Fibroblast of mammary gland (primary cell): Measurements from ENCODE around the gene DIDO1.
"Not testable (repeated sequence)": the region's sequence is repeated elsewhere in the genome, so short reads cannot be mapped to it uniquely, and the experiment has no call there.

Experiments used
- DNase-seq: peaks from one replicate; pipeline ENCODE4 v3.0.0-alpha.2; 2010; ENCODE audit warnings: low read depth
- H3K4me3 ChIP-seq: 2 replicates; pipeline ENCODE4 v1.5.1; 2011; ENCODE audit warnings: low read depth, mild to moderate bottlenecking, low read length, moderate library complexity; ENCODE audit not compliant: control insufficient read depth
- TF ChIP-seq, protein P1 (sequence below): conservative IDR thresholded peaks from 2 replicates; pipeline ENCODE4 v1.5.1; 2011; ENCODE audit warnings: low read depth, low read length, inconsistent platforms; ENCODE audit not compliant: control insufficient read depth, insufficient read depth

Gene DIDO1

DNA sequence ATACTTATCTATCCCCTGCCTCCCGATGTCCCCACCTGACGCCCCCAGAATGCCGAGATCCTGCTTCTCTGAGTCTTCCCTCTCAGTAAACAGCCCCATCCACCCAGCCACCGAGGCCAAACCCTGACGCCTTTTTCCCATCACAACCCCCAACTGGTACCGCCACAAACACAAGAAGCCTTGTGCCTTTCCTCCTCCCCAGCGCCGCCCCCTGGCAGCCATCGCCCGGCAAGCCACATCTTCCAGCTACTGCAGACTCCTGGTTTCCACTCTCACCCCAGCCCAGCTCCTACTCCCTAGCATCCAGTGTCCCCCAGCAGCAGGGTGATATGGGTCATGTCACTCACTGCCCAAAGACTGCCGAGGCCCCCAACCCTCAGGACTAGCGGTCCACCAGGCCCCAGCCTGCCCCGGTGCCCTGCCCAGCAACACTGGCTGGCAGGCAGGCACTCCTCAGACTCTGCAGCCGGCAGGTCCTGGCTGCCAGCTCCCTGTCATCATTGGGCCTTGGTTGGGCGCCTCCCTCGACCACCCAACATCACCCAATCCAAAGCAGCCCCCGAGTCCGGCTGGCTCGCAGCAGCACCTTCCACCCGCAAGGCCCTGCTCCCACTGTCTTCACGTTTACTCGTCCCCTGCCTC is 75.9 kb downstream of the DIDO1 start:
- H3K4me3 ChIP-seq = no peak overlapping the region
- TF ChIP-seq, protein P1, sequence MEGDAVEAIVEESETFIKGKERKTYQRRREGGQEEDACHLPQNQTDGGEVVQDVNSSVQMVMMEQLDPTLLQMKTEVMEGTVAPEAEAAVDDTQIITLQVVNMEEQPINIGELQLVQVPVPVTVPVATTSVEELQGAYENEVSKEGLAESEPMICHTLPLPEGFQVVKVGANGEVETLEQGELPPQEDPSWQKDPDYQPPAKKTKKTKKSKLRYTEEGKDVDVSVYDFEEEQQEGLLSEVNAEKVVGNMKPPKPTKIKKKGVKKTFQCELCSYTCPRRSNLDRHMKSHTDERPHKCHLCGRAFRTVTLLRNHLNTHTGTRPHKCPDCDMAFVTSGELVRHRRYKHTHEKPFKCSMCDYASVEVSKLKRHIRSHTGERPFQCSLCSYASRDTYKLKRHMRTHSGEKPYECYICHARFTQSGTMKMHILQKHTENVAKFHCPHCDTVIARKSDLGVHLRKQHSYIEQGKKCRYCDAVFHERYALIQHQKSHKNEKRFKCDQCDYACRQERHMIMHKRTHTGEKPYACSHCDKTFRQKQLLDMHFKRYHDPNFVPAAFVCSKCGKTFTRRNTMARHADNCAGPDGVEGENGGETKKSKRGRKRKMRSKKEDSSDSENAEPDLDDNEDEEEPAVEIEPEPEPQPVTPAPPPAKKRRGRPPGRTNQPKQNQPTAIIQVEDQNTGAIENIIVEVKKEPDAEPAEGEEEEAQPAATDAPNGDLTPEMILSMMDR = no peak
- DNase-seq = no peak

DNA sequence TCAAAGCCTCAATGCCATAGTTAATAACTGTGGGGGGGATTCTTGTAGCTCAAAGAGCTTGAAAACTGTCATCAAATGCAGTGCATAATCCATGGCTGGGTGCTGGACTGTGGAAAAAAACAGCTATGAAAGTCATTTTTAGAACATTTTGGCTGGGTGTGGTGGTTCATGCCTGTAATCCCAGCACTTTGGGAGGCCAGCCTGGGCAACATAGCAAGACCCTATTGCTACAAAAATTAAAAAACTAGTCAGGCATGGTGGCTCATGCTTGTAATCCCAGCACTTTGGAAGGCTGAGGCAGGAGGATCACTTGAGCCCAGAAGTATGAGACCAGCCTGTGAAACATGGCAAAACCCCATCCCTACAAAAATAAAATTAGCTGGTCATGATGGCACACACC is 76.9 kb downstream of the DIDO1 start:
- TF ChIP-seq, protein P1 = no peak
- no peak for DNase-seq
- H3K4me3 ChIP-seq = no peak overlapping the region

DNA sequence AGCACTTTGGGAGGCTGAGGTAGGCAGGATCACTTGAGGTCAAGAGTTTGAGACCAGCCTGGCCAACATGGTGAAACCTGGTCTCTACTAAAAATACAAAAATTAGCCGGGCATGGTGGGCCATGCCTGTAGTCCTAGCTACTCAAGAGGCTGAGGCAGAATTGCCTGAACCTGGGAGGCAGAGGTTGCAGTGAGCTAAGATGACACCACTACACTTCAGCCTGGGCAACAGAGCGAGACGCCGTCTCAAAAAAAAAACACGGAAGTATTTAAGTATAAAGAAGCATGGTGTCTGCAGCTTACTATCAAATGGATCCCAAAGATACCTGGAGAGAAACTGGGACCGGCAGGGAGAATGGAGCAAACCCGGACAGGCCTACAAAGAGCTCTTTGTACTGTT is 77.4 kb downstream of the DIDO1 start:
- not testable (repeated sequence) for H3K4me3 ChIP-seq, DNase-seq

DNA sequence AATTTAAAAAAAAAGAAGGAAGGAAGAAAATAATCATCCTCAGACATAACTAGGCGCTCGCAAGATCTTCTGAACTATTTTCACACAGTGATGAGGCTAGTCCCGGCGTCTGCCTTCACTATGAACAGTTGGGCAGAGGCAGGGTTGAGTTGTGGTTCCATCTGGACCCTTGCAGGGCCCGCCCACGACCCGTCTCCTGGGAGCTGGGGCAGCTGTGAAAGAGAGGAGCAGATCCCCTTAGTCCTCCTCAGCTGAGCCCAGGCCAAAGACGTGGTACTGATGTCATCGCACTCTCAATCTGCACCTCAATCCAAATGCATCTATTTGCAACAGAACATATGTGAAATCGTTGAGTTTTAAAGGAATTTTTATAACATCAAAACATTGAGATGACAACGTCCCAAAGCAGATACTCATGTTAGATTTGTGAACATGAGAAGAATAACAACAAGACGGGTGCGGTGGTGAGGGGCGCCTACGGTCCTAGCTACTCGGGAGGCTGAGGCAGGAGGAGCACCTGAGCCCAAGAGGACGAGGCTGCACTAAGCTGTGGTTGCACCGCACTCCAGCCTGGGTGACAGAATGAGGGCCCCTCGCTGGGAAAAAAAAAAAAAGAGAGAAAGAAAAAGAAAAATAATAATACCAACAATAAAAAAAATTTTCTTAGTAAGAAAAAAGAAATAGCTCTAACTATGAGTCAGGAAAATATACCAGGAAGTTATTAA is 80.0 kb downstream of the DIDO1 start:
- peak; percentile 76 for DNase-seq
- TF ChIP-seq, protein P1 = no peak
- H3K4me3 ChIP-seq = no peak overlapping the region

DNA sequence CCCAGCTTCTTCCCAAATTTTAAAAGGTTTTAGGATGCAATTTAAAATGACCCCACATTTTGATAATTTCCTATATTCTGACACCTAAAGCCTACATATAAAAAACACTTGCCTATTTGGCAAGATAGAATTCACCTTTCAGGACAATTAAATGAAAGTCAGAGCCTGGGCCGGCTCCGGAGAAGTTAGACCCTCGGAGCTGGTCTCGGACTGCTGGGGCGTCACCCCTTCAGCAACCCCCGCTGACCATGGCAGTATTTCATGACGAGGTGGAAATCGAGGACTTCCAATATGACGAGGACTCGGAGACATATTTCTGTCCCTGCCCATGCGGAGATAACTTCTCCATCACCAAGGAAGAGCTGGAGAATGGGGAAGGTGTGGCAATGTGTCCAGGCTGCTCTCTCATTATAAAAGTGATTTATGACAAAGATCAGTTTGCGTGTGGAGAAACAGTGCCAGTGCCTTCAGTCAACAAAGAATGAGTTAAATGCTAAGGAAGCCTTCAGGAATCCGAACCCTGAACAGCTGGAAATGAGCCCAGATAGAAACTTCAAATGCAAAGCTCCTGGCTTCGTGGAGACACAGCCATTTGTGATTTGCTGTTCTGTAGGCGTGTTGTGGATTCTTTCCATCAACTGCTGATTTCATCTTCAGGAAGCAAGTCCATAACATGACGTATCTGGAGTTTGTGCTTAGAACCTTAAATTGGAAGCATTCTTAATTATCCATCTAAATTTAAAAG is 80.7 kb downstream of the DIDO1 start:
- peak; percentile 76 for DNase-seq
- TF ChIP-seq, protein P1 = no peak
- H3K4me3 ChIP-seq = no peak overlapping the region

DNA sequence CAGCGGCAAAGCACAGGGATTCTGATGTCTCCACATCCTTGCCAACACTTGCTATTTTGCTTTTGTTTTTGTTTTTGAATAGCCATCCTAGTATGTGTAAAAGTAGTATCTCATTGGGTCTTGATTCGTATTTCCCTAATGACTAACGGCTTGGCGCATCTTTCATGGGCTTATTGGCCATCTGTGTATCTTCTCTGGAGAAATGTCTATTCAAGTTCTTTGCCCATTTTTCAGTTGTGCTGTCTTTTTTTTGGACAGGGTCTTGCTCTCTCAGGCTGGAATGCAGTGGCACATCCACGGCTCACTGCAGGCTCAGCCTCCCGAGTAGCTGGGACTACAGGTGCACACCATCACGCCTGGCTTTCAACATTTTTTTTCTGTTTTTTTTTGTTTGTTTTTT is 82.1 kb downstream of the DIDO1 start:
- TF ChIP-seq, protein P1 = no peak
- DNase-seq = no peak
- H3K4me3 ChIP-seq = no peak overlapping the region

DNA sequence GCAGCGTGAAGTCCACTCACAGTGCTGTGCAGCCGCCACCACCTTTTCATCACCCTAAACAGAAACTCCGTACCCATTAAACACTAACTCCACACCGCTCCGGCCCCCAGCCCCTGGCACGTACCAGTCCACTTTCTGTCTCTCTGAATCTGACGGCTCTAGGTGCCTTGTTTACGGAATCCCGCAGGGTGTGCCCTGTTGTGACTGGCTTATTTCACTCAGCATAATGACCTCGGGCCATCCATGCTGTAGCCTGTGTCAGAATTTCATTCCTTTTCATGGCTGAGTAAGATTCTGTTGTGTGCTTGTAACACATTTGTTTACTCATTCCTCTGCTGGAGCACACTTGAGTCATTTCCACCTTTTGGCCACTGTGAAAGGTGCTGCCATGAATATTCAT is 82.6 kb downstream of the DIDO1 start:
- no peak for DNase-seq
- H3K4me3 ChIP-seq = no peak overlapping the region
- TF ChIP-seq, protein P1 = no peak
